ENCODE data around the gene SLC30A7. TPM values are rescaled to one million over a fixed set of nuclear protein-coding genes. Genes with fewer than 3 reads are reported as not detected.

SLC30A7 gene
- total RNA-seq, 1 experiment from 2014 or later: 16.1 TPM

DNA sequence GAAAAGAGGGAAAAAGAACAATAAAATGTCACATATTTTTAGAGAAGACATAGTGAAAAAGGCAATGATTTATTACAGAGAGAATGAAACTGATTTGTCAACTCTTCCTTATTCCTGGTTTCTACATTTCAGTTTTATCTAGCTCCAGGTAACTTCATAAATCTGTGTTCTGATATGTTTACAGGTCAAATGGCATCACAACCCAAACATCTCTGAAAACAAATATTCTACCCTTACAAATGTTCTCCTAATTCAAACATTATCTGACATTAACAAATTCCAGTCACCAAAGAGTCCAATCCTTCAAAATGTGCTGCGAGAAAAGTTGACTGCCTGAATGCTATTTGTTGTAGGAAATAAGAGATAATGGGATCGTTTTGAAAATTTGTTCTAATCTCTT lies 21.5 kb upstream of the SLC30A7 start:
- no peaks in the 10 kb centered on the region for H3K36me3 Mint-ChIP-seq (ENCODE audit: insufficient read depth, unreplicated experiment)
- ChIA-PET CTCF (no interaction called here), POLR2A (no interaction called here)
- H3K9me3 ChIP-seq: no peaks in the 10 kb centered on the region
- no peak overlapping the region for H3K4me3 ChIP-seq (ENCODE audit: low read depth, low read length)
- H3K36me3 ChIP-seq (ENCODE audit: control insufficient read depth, insufficient read depth, low read length): no peaks in the 10 kb centered on the region
- DNase-seq: no peak
- BruUV-seq (replicated peaks): no TSS peak
- H3K27ac Mint-ChIP-seq (ENCODE audit: unreplicated experiment): no peak overlapping the region
- H3K9me3 Mint-ChIP-seq (ENCODE audit: unreplicated experiment): no peaks in the 10 kb centered on the region
- intact Hi-C loops (cut with micrococcal nuclease; ENCODE audit: unreplicated experiment): no loop called here
- TF ChIP-seq CTCF (IDR thresholded peaks at IDR 0.05; ENCODE audit: insufficient read depth in 1 of 2, low read depth in 1 of 2, low read length in 1 of 2, severe bottlenecking in 1 of 2, unreplicated experiment in 1 of 2): no peak
- no peaks in the 10 kb centered on the region for H3K4me1 Mint-ChIP-seq (ENCODE audit: low read depth, unreplicated experiment)
- H3K4me3 Mint-ChIP-seq (ENCODE audit: unreplicated experiment): no peak overlapping the region
- no peaks in the 10 kb centered on the region for H3K27me3 ChIP-seq (replicated peaks; ENCODE audit: control insufficient read depth, insufficient read depth, low read length)
- no peaks in the 10 kb centered on the region for H3K4me1 ChIP-seq
- H3K27me3 Mint-ChIP-seq (ENCODE audit: insufficient read depth, unreplicated experiment): no peaks in the 10 kb centered on the region

DNA sequence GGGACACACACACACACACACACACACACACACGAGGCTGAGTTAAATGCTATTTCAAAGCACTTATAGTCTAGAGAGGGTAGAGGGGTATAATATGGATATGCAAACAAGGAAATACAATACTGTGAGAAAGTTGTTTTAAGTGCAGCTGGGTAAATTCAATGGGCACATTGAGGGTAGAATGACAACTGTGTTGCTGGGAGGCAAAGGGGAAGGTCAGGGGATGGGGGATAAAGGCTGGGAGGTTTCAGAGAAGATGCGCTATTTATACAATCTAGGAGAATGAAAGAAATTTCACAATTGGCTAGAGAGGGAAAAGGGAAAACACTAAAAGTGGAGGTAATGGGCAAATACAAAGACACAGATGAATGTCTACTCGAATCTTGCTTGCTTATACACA lies 20.7 kb upstream of the SLC30A7 start:
- DNase-seq: no peak
- H3K27ac Mint-ChIP-seq (ENCODE audit: unreplicated experiment): no peak overlapping the region
- H3K36me3 Mint-ChIP-seq (ENCODE audit: insufficient read depth, unreplicated experiment): no peaks in the 10 kb centered on the region
- intact Hi-C loops (cut with micrococcal nuclease; ENCODE audit: unreplicated experiment): no loop called here
- no peaks in the 10 kb centered on the region for H3K9me3 ChIP-seq
- CTCF ChIA-PET: no interaction called here
- no peak overlapping the region for H3K4me3 Mint-ChIP-seq (ENCODE audit: unreplicated experiment)
- POLR2A ChIA-PET: no interaction called here
- no peaks in the 10 kb centered on the region for H3K27me3 ChIP-seq (replicated peaks; ENCODE audit: control insufficient read depth, insufficient read depth, low read length)
- no peak for TF ChIP-seq CTCF (IDR thresholded peaks at IDR 0.05; ENCODE audit: insufficient read depth in 1 of 2, low read depth in 1 of 2, low read length in 1 of 2, severe bottlenecking in 1 of 2, unreplicated experiment in 1 of 2)
- H3K27me3 Mint-ChIP-seq (ENCODE audit: insufficient read depth, unreplicated experiment): no peaks in the 10 kb centered on the region
- H3K4me1 Mint-ChIP-seq (ENCODE audit: low read depth, unreplicated experiment): no peaks in the 10 kb centered on the region
- H3K4me3 ChIP-seq (ENCODE audit: low read depth, low read length): no peak overlapping the region
- H3K4me1 ChIP-seq: no peaks in the 10 kb centered on the region
- H3K9me3 Mint-ChIP-seq (ENCODE audit: unreplicated experiment): no peaks in the 10 kb centered on the region
- no peaks in the 10 kb centered on the region for H3K36me3 ChIP-seq (ENCODE audit: control insufficient read depth, insufficient read depth, low read length)
- BruUV-seq (replicated peaks): no TSS peak

GRCh38 chr1:100876291-100876690 lies 19.6 kb upstream of the SLC30A7 start:
- Mint-ChIP-seq H3K27ac (ENCODE audit: unreplicated experiment) (no peak overlapping the region), H3K27me3 (ENCODE audit: insufficient read depth, unreplicated experiment) (no peaks in the 10 kb centered on the region), H3K9me3 (ENCODE audit: unreplicated experiment) (no peaks in the 10 kb centered on the region), H3K4me1 (ENCODE audit: low read depth, unreplicated experiment) (no peaks in the 10 kb centered on the region), H3K4me3 (ENCODE audit: unreplicated experiment) (no peak overlapping the region), H3K36me3 (ENCODE audit: insufficient read depth, unreplicated experiment) (no peaks in the 10 kb centered on the region)
- ChIA-PET POLR2A (no interaction called here), CTCF (no interaction called here)
- DNase-seq: no peak
- no TSS peak for BruUV-seq (replicated peaks)
- Histone ChIP-seq H3K9me3 (no peaks in the 10 kb centered on the region), H3K27me3 (replicated peaks; ENCODE audit: control insufficient read depth, insufficient read depth, low read length) (no peaks in the 10 kb centered on the region), H3K4me1 (no peaks in the 10 kb centered on the region), H3K4me3 (ENCODE audit: low read depth, low read length) (no peak overlapping the region), H3K36me3 (ENCODE audit: control insufficient read depth, insufficient read depth, low read length) (no peaks in the 10 kb centered on the region)
- no peak for TF ChIP-seq CTCF (IDR thresholded peaks at IDR 0.05; ENCODE audit: insufficient read depth in 1 of 2, low read depth in 1 of 2, low read length in 1 of 2, severe bottlenecking in 1 of 2, unreplicated experiment in 1 of 2)
- intact Hi-C loops (cut with micrococcal nuclease; ENCODE audit: unreplicated experiment): no loop called here
